NCI-H187 treated with DMSO at 0.1 percent for 48 hours (cell line): ENCODE results near the gene BRINP2.

Experiments
- DNase-seq: peaks from one replicate; lab custom pipeline; 2025; lab: John Stamatoyannopoulos, UW

The BRINP2 gene

GRCh38 chr1:177164380-177165068 lies 6.2 kb upstream of the BRINP2 start, which contains the start of gene ASTN1:
Gene ASTN1 (minus strand): TSS chr1:177164712. CDS start chr1:177164676, 36 bp downstream.
- no peak for DNase-seq

DNA sequence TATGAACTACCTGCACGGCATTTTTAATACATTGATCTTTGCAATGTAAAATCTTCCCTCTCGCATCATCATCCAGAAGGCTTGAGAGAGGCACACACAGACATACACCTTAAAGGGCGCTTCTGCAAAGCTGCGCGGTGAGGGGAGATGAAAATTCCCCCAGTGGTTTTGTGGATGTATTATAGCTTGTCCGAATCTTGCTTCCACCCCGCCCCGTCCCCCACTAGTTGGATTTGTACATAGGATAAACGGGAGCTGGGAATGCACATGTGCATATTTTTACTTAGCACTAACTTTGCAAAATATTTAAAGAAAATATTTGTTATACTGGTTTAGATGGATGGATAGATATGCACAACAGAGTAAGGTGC lies 5.7 kb upstream of the BRINP2 start:
- DNase-seq: no peak

- no peak for DNase-seq
These were observed 872 bp downstream of the BRINP2 start for GRCh38 chr1:177171536-177172123.

- no peak for DNase-seq
These were observed 1.5 kb downstream of the BRINP2 start for GRCh38 chr1:177172272-177172671.

DNA sequence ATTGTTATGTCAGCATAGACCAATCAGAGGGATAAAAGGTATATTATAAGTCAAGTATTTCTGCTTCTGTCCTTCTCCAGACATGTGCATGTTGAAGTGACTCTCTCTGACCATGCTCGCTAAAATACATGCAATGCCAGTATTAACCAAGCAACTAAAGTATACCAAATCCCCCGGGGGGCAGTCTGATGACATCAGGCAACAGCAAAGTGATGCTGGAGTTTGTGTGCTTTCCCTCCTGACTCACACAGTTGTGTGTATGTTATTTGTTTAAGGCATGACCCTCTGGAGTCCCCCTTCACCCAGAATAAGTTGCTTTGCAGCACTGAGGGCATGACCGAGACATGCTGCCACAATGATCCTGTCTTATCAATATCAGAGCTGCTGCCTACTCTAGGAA lies 2.1 kb downstream of the BRINP2 start:
- no peak for DNase-seq

DNA sequence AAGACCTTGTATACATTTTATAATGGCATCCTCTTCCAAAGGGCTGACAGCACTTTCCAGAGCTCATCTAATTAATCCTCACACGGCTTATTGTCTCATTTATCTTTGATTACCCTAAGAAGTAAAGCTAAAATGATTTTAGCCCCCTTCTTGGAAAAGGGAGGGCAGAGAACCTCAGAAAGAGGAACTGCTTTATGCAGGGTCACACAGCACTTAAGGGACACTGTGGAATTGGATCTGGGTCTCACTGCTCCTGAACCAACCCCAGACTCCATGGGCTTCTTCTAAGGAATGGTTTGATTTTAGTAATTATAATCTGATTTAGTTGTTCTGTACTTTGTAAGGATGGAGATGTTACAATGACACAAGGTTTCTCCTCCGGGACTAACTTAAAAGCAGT lies 3.2 kb downstream of the BRINP2 start:
- no peak for DNase-seq

DNA sequence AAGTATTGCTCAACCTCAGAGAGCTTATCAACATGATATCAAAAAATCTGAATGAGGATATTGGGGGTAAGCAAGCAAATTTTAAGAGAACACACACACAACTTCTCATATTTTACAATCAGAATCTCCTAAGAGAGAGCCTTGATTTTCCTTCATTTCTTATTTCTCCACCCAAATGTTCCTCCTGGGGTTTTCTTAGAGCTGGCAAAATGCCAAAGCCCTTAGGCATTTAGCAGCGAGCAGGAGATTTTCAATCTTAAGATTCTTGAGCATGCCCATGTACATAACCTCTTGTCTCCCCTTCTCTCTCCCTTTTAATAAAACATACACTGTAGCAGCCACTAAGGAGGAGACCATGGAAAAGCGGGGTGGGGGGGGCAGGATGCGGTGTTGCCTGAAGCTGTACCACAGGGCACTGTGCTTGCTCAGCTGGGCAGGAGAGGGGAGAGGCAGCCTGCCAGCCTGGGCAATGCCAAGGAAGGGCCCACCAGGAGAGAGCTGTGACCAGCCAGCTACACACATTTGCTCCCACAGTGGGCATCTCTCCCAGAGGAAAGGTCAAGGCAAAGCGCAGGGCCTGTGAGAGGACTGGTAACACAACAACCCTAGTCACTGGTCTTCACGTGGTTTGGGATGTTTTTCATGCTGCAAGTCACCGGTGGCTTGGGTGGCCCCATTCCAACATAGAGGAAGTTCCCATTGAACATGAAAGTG lies 4.3 kb downstream of the BRINP2 start:
- no peak for DNase-seq

DNA sequence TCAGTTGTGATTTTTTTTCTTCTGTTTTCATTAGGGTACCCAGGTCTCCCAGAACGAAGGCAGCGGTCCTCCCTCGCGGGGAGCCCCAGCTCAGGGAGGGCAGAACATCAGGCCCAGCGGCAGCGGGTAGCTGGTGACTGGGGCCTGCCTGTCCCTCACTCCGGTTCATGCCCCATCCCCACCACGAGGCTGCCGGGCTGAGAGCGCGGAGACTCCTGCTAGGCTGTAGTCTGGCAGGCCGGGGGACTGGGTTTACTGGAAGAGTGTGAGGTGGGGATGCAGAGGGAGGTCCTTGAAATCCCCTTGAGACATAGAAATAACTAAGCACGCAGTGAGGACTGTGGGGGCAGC lies 10.5 kb downstream of the BRINP2 start:
- no peak for DNase-seq

- peak; percentile 71 for DNase-seq
These were observed 11.0 kb downstream of the BRINP2 start for GRCh38 chr1:177181631-177182291.

DNA sequence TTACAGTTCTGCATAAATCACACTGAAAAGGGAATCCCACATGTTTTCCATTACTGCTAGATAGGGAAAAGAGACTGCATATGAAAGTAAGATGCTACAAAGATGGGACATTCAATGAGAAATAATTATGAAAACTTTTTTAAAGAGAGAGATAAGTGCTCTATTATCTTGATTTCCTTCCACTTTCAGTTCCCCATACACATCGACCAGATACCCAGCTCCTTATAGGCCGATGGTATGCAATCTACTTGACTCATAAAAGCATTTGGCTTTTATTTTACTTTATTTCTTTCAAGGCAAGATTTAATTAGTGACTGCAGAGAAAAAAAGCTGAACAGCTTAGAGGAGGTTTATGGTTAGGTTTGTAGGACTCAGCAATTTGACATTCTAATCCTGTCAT lies 13.1 kb downstream of the BRINP2 start:
- no peak for DNase-seq

DNA sequence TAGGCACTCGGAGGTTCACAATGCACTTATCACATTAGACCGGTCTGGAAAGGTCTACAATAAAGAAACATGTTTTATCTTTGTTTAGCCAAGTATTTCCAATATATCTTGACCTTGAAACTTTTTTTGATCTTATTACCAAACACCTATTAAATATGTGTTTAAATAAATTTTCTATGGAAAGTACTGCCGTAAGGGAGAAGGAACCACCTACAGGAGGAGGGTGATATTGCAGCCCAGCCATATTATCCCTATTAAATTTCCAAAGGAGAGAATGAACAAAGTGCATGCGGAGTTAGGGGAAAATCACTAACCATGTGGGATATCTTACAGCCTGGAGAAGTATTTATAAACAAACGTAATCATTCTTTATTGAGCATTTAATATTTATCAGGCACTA lies 14.5 kb downstream of the BRINP2 start:
- no peak for DNase-seq

DNA sequence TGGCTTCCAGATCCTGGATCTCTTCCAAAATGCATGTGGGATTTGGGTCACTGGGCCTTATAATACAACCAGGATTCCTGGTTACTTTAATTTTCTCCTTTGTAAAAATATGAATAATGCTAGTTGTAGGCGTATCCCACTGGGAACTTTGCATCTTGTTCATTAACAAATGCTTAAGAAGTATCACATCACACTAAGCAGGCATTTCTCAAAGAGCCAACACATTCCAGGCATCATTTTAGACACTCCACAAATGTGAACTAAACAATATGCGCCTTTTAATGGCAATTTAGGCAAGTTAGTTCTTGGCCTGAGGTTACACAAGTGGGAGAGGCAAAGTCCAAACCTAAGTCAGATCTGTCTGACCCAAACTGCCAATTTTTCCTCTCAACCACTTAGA lies 15.9 kb downstream of the BRINP2 start:
- DNase-seq: no peak

GRCh38 chr1:177190308-177190970 lies 19.7 kb downstream of the BRINP2 start:
- DNase-seq: no peak

DNA sequence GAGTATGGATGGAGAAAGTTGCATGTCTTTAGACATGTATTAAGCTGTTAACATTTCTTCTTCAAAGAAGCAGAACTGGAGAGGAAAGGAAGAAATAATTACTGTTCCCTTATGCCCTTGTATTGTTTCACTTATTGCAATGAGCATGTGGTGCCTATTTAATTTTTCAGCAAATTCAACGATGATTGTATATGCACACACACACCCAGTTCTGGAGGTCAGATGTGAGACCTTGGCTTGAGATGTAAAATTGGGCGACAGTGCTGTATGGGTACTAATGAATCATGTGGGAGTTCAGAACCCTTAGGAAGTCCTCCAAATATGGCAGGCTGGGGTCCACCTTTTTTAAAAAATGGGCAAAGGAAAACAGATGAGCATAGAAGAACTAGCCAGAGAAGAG lies 27.5 kb downstream of the BRINP2 start:
- DNase-seq: no peak

DNA sequence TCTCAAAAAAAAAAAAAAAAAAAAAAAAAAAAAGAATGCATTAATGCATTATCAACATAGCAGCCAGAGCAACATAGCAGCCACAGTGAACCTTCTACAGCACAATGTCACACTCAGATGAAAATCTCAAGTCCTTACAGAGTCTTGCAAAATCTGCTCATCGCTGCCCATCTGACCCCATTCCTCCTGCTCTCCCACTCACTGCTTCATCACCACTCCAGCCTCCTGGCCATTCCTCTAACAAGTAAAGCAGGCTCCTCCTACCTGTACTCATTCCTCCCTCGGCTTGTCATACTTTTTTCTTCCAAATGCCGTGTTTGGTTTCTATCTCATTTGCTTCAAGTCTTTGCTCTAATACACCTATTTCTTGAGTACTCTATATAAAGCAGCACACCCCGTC lies 29.5 kb downstream of the BRINP2 start:
- DNase-seq: no peak

- no peak for DNase-seq
These were observed 36.1 kb downstream of the BRINP2 start for GRCh38 chr1:177206831-177207355.

- no peak for DNase-seq
These were observed 38.2 kb downstream of the BRINP2 start for GRCh38 chr1:177208920-177209319.

DNA sequence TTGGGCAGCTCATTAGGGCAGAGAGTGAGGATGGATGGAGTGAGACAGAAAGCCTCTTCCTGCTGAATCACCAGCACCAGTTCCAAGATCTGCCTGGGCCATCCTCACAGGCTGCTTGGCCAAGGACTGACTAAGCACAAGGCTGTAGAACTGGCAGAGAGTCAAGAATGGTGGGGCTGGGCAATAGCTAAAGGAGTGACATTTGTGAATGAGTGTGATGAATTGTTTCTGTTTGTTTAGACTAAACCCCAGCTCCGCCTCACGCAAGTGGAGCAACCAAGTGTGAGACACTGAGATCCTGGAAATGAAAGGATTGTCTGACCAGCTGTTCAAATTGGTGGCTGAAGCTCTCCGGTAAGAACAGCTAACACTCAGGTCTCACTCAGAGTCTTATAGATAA lies 38.6 kb downstream of the BRINP2 start:
- peak; percentile 96 for DNase-seq

DNA sequence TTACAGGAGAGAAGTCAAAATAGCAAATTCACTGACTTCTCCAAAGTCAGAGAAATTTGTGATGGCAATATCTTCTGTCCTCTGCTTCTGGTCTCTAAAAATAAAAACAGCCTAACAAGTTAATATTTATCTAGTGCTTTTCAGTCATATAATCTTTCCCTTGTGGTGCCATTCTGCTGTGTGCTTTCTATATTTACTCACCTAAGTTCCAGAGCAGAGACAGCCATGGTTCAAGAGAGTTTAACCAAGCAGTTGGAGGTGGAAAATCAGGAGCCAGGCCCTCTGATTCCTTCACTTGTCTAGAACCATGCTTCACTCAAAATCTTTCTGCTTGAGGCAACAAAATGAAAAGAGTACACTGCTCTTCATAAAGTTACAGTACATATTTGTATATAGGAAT lies 39.3 kb downstream of the BRINP2 start:
- no peak for DNase-seq

- DNase-seq: no peak
These were observed 40.5 kb downstream of the BRINP2 start for GRCh38 chr1:177211231-177211630.

- DNase-seq: no peak
These were observed 45.9 kb downstream of the BRINP2 start for GRCh38 chr1:177216587-177217202.
